Amygdala (tissue), 56 donors: Measurements from ENCODE around the gene NCKAP5L.
"Not testable (repeated sequence)": the region's sequence is repeated elsewhere in the genome, so short reads cannot be mapped to it uniquely, and the experiment has no call there.

Source experiments
- DNase-seq, 56 donors: peaks; one replicate each; lab custom pipeline; 2025; lab: John Stamatoyannopoulos, UW

NCKAP5L gene

GRCh38 chr12:49866859-49867569 is 38.8 kb upstream of the NCKAP5L start:
- peak in 44 of 56 donors; percentile 15 to 76 (median 46) for DNase-seq

GRCh38 chr12:49865782-49866135 is 37.5 kb upstream of the NCKAP5L start:
- no peak for DNase-seq

- no peak for DNase-seq
Observed at GRCh38 chr12:49865109-49865781, 37.0 kb upstream of the NCKAP5L start.

GRCh38 chr12:49864798-49865090 is 36.5 kb upstream of the NCKAP5L start:
- DNase-seq: no peak

- DNase-seq: peak in 5 of 56 donors; percentile 15 to 56 (median 31)
Observed at GRCh38 chr12:49863946-49864797, 36.0 kb upstream of the NCKAP5L start.

GRCh38 chr12:49860921-49861320 is 32.7 kb upstream of the NCKAP5L start:
- DNase-seq: not testable (repeated sequence)

- not testable (repeated sequence) for DNase-seq
Observed at GRCh38 chr12:49855890-49856289, 27.7 kb upstream of the NCKAP5L start.

GRCh38 chr12:49854976-49855375 is 26.8 kb upstream of the NCKAP5L start:
- no peak for DNase-seq

GRCh38 chr12:49853671-49854070 is 25.5 kb upstream of the NCKAP5L start:
- no peak for DNase-seq

- no peak for DNase-seq
Observed at GRCh38 chr12:49847161-49847560, 18.9 kb upstream of the NCKAP5L start.

GRCh38 chr12:49846032-49846431 is 17.8 kb upstream of the NCKAP5L start:
- DNase-seq: no peak

- DNase-seq: no peak
Observed at GRCh38 chr12:49843876-49844437, 15.7 kb upstream of the NCKAP5L start.

GRCh38 chr12:49843411-49843810 is 15.2 kb upstream of the NCKAP5L start:
- no peak for DNase-seq

GRCh38 chr12:49842519-49843352 is 14.5 kb upstream of the NCKAP5L start, which contains the start of gene BCDIN3D:
Gene BCDIN3D (minus strand): TSS chr12:49843106. CDS start chr12:49843087, 19 bp downstream.
- peak in 55 of 56 donors; percentile 48 to 93 (median 85) for DNase-seq

- DNase-seq: peak in 10 of 56 donors; percentile 2 to 44 (median 4)
Observed at GRCh38 chr12:49838973-49839633, 10.9 kb upstream of the NCKAP5L start.

- DNase-seq: no peak
Observed at GRCh38 chr12:49832836-49833421, 4.7 kb upstream of the NCKAP5L start.

- no peak for DNase-seq
Observed at GRCh38 chr12:49831717-49832116, 3.5 kb upstream of the NCKAP5L start.

GRCh38 chr12:49827401-49828099 is 663 bp downstream of the NCKAP5L start:
- peak in 42 of 56 donors; percentile 36 to 83 (median 62) for DNase-seq

GRCh38 chr12:49827051-49827400 is 1.2 kb downstream of the NCKAP5L start:
- DNase-seq: no peak
